IMR-90 (cell line): ENCODE results near the gene UNC13A. TPM values are rescaled to one million over a fixed set of nuclear protein-coding genes. Genes with fewer than 3 reads are reported as not detected.

Experiments
- ATAC-seq: fragments of 200-7000 bp; cut with Tn5 transposase; 2 replicates; pipeline ENCODE4 v1.9.1; 2020; ENCODE audit warnings: low read depth, mild to moderate bottlenecking, moderate library complexity
- BruUV-seq: library from RNA; stranded (reverse); fragments of 400-500 nt; replicated peaks from 2 replicates; lab custom pipeline; 2021; lab: Mats Ljungman, UMichigan
- CTCF ChIA-PET: fragments of 300-600 bp; formaldehyde crosslinking; extraction: SDS; loops from one replicate; lab custom pipeline; 2021; ENCODE audit warnings: antibody characterized with exemption; lab: Yijun Ruan, JAX
- POLR2A ChIA-PET: fragments of 300-600 bp; sonication (Branson Sonifier 250); formaldehyde crosslinking; loops from one replicate; lab custom pipeline; 2022; ENCODE audit warnings: antibody characterized with exemption; ENCODE audit not compliant: unreplicated experiment; lab: Charles Lee
- DNase-seq: peaks from one replicate; pipeline ENCODE4 v3.0.0; 2013
- H2AFZ ChIP-seq: replicated peaks from 2 replicates; pipeline ENCODE3; 2013; ENCODE audit warnings: low read length, mild to moderate bottlenecking; ENCODE audit not compliant: poor library complexity
- H2AK5ac ChIP-seq: 2 replicates; pipeline ENCODE4 v1.6.1; 2013; ENCODE audit warnings: low read depth, low read length, inconsistent platforms
- H2AK9ac ChIP-seq: replicated peaks from 2 replicates; pipeline ENCODE3; 2013; ENCODE audit warnings: mild to moderate bottlenecking, low read depth, low read length, moderate library complexity; ENCODE audit not compliant: poor library complexity
- H2BK120ac ChIP-seq: 2 replicates; pipeline ENCODE4 v1.6.1; 2013; ENCODE audit warnings: low read depth, low read length, inconsistent platforms
- H2BK15ac ChIP-seq: 3 replicates; pipeline ENCODE4 v1.6.1; 2013; ENCODE audit warnings: low read depth, low read length, inconsistent platforms
- H2BK20ac ChIP-seq: 2 replicates; pipeline ENCODE4 v1.6.1; 2013; ENCODE audit warnings: low read depth, mild to moderate bottlenecking, inconsistent platforms, low read length, moderate library complexity
- H2BK5ac ChIP-seq: 2 replicates; pipeline ENCODE4 v1.6.1; 2013; ENCODE audit warnings: mild to moderate bottlenecking, low read depth, low read length, inconsistent platforms; ENCODE audit not compliant: poor library complexity, severe bottlenecking
- H3K14ac ChIP-seq: replicated peaks from 2 replicates; pipeline ENCODE4 v1.6.1; 2013; ENCODE audit warnings: low read depth, low read length, inconsistent platforms
- H3K18ac ChIP-seq: 2 replicates; pipeline ENCODE4 v1.6.1; 2013; ENCODE audit warnings: low read depth, low read length, control low read depth
- H3K23ac ChIP-seq: 2 replicates; pipeline ENCODE4 v1.6.1; 2013; ENCODE audit warnings: low read depth, low read length, inconsistent platforms
- H3K27ac ChIP-seq: 2 replicates; pipeline ENCODE4 v1.5.1; 2013; ENCODE audit warnings: mild to moderate bottlenecking, control low read depth, low read length; ENCODE audit not compliant: insufficient read depth
- H3K27me3 ChIP-seq: 2 replicates; pipeline ENCODE4 v1.6.1; 2013; ENCODE audit warnings: low read length; ENCODE audit not compliant: control insufficient read depth, insufficient read depth
- H3K36me3 ChIP-seq: 2 replicates; pipeline ENCODE4 v1.6.1; 2013; ENCODE audit warnings: low read length, mixed read lengths; ENCODE audit not compliant: control insufficient read depth, insufficient read depth
- H3K4ac ChIP-seq: 2 replicates; pipeline ENCODE4 v1.6.1; 2013; ENCODE audit warnings: low read depth, low read length, inconsistent platforms
- H3K4me1 ChIP-seq: 2 replicates; pipeline ENCODE4 v1.6.1; 2013; ENCODE audit warnings: low read length, mixed read lengths; ENCODE audit not compliant: control insufficient read depth, insufficient read depth
- H3K4me2 ChIP-seq: 2 replicates; pipeline ENCODE4 v1.6.1; 2013; ENCODE audit warnings: low read depth, mild to moderate bottlenecking, control low read depth, low read length, moderate library complexity
- H3K4me3 ChIP-seq: 2 replicates; pipeline ENCODE4 v1.5.1; 2013; ENCODE audit warnings: low read depth, mild to moderate bottlenecking, control low read depth, low read length, moderate library complexity; ENCODE audit not compliant: insufficient read depth
- H3K56ac ChIP-seq: 2 replicates; pipeline ENCODE4 v1.6.1; 2013; ENCODE audit warnings: low read length, inconsistent platforms; ENCODE audit not compliant: insufficient read depth; ENCODE audit errors: extremely low read depth
- H3K79me1 ChIP-seq, 2 experiments: 2 replicates each; pipeline ENCODE4 v1.6.1; 2013; ENCODE audit warnings: low read length in 2 of 2, inconsistent platforms in 1 of 2, low read depth in 1 of 2
- H3K9ac ChIP-seq: 2 replicates; pipeline ENCODE4 v1.6.1; 2013; ENCODE audit warnings: low read depth, low read length, control low read depth
- H3K9me1 ChIP-seq: 2 replicates; pipeline ENCODE4 v1.6.1; 2013; ENCODE audit warnings: low read length, inconsistent platforms; ENCODE audit not compliant: insufficient read depth
- H3K9me3 ChIP-seq: 2 replicates; pipeline ENCODE4 v1.6.1; 2013; ENCODE audit warnings: low read length; ENCODE audit not compliant: control insufficient read depth, insufficient read depth
- H4K20me1 ChIP-seq: 2 replicates; pipeline ENCODE4 v1.6.1; 2013; ENCODE audit warnings: low read length, inconsistent platforms; ENCODE audit not compliant: insufficient read depth
- H4K5ac ChIP-seq: 2 replicates; pipeline ENCODE4 v1.6.1; 2013; ENCODE audit warnings: mild to moderate bottlenecking, low read depth, low read length, control low read depth
- H4K8ac ChIP-seq, 2 experiments: 2 replicates each; pipeline ENCODE4 v1.6.1; 2013; ENCODE audit warnings: low read depth in 2 of 2, low read length in 2 of 2, control low read depth in 1 of 2, inconsistent platforms in 1 of 2
- H4K91ac ChIP-seq: 2 replicates; pipeline ENCODE4 v1.6.1; 2013; ENCODE audit warnings: low read depth, low read length, inconsistent platforms; ENCODE audit not compliant: insufficient read depth
- BHLHE40 ChIP-seq: fragments of 150-350 bp; IDR thresholded peaks from 2 replicates; pipeline ENCODE4 v1.6.1; 2016; ENCODE audit warnings: mild to moderate bottlenecking, low read depth, low read length
- CEBPB ChIP-seq: IDR thresholded peaks from 2 replicates; pipeline ENCODE4 v1.6.1; 2012; ENCODE audit warnings: low read depth, low read length, improper control_type of control experiment
- FOS ChIP-seq: fragments of 150-350 bp; IDR thresholded peaks from 2 replicates; pipeline ENCODE4 v1.6.1; 2016; ENCODE audit warnings: low read depth, low read length
- MAFK ChIP-seq: IDR thresholded peaks from 2 replicates; pipeline ENCODE4 v1.6.1; 2012; ENCODE audit warnings: low read depth, low read length, improper control_type of control experiment
- RCOR1 ChIP-seq: IDR thresholded peaks from 2 replicates; pipeline ENCODE4 v1.6.1; 2012; ENCODE audit warnings: mild to moderate bottlenecking, low read length, improper control_type of control experiment; ENCODE audit not compliant: insufficient replicate concordance
- WGBS, 2 experiments: methylation state at CpG; one replicate each; pipeline versions ENCODE4 v1.1.5 to v1.1.7; 2013; ENCODE audit warnings: missing lambda C conversion rate in 2 of 2; ENCODE audit not compliant: insufficient read length in 1 of 2; ENCODE audit errors: extremely low coverage in 2 of 2; 5-methylcytosine and 5-hydroxymethylcytosine counted together
- dilution Hi-C: fragments of 300-500 bp; cut with HindIII; formaldehyde crosslinking; loops from one replicate; pipeline ENCODE4 v1.14.3; 2018; ENCODE audit warnings: low sequenced_read_pairs; ENCODE audit not compliant: unreplicated experiment
- in situ Hi-C: fragments of 300-500 bp; cut with MboI; formaldehyde crosslinking; loops from 3 replicates; pipeline ENCODE4 v1.14.3; 2019; ENCODE audit warnings: low sequenced_read_pairs, inconsistent platforms, mixed read lengths
- intact Hi-C: fragments of 100-400 bp; cut with micrococcal nuclease; formaldehyde crosslinking; loops from 2 replicates; pipeline ENCODE4 v1.10.0; 2022
- polyA plus RNA-seq, 3 experiments: library from polyadenylated mRNA; depleted of rRNA; stranded (reverse); fragments of >200 nt; gene quantifications; 2 replicates each; pipeline ENCODE4 v1.2.3, GENCODE V29; 2012; ENCODE audit warnings: low replicate concordance in 1 of 3
- total RNA-seq: library from RNA; depleted of rRNA; stranded (reverse); fragments of >200 nt; gene quantifications from 2 replicates; pipeline ENCODE4 v1.2.3, GENCODE V29; 2012
- TF ChIP-seq, protein P1 (sequence below): conservative IDR thresholded peaks from 2 replicates; pipeline ENCODE4 v1.5.1; 2012; ENCODE audit warnings: mild to moderate bottlenecking, low read depth, low read length, improper control_type of control experiment

Gene UNC13A
- total and polyA plus RNA-seq, 2 of the 4 experiments (the other 2 are of a cell fraction) = 0.18 to 0.22 TPM

DNA sequence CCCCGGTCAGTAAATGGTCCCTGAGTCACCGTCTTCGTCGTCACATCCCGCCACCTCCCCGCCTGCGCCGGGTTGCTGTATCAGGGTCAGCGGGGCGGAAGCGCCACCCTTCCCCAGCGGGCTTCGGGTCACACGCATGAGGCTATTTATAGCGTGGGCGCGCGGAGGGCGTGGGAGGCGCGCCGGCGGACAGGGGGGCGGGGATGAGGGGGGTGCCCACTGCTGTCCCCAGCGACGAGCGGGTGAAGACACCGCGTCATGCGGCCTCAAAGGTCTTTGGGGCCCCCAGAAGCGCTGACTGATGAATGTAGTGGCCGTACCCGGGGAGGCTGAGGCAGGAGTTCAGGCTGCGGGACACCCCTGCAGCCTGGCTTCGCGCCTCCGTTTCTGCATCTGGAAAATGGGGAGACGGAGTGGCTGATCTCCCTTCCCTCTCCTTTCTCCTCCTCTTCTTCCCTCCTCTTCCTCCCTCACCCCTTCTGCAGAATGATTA lies 7.9 kb downstream of the UNC13A start (continued):
- no peak for TF ChIP-seq MAFK

DNA sequence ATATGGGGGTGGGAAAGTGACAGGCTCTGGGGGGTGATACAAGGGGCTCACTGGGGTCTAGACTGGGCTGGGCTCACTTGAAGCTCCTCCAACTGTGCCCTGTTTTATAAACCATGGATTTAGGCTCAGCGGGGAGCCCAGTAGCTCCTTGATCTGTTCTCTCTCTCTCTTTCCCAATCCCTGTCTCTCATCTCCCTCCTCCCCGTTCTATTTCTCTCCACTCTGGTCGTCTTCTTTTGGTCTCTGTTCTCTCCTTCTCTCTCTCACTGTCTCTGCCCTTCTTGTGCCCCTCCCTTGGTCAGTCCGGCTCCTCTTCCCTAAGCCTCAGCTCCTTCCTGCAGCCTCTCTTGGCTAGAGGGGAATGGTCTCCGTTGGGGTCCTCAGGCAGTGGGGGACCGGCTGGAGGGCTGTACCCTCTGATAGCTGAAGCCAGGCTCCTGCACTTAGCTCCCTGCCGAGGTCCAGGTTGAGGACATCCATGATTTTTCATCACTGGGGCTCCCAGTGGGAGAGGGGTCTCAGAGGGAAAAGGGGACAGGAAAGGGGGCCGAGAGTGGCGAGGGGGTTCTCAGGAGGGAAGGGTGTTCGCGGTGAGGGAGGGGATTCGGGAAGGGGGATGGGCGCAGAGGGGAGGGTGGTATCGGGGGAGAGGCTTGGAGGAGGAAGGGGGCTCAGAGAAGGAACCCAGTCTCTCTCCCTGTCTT lies 8.5 kb downstream of the UNC13A start:
- H2AK5ac ChIP-seq = peak overlapping the region; percentile 70; the same call in 1 of the 2 replicates
- H2BK20ac ChIP-seq = peak overlapping the region; percentile 43; the same call in 1 of the 2 replicates
- in situ Hi-C loops (no loop called here), intact Hi-C loops (no loop called here), dilution Hi-C loops (no loop called here)
- peak overlapping the region; percentile 83; the same call in 1 of the 3 replicates for H2BK15ac ChIP-seq
- no peaks in the 10 kb centered on the region for H3K9me3 ChIP-seq
- no peak for ATAC-seq
- peak overlapping the region; percentile 56 for H2BK120ac ChIP-seq
- no peak overlapping the region for H4K5ac ChIP-seq
- peak overlapping the region; percentile 68; the same call in 1 of the 2 replicates for H3K14ac ChIP-seq
- ChIA-PET CTCF (no interaction called here), POLR2A (no interaction called here)
- H3K4ac ChIP-seq = peak overlapping the region; percentile 81; the same call in 1 of the 2 replicates
- H2AK9ac ChIP-seq = no peak overlapping the region
- H4K91ac ChIP-seq = no peak overlapping the region
- H2AFZ ChIP-seq = peak overlapping the region; percentile 81
- H3K9ac ChIP-seq = no peak overlapping the region
- no peak overlapping the region for H3K56ac ChIP-seq
- WGBS, 2 experiments = 13% methylated on average over 8 of the region's 14 CpGs; no CpG with 5 or more reads in 1 of the 2 experiments
- DNase-seq = no peak
- no peak overlapping the region for H3K4me3 ChIP-seq
- H3K4me1 ChIP-seq = peaks cover 5% of the 10 kb centered on the region
- BruUV-seq = no TSS peak
- H3K27ac ChIP-seq = no peak overlapping the region
- no peak overlapping the region for H3K18ac ChIP-seq
- H3K23ac ChIP-seq = peak overlapping the region; percentile 49; the same call in 1 of the 2 replicates
- H3K79me1 ChIP-seq = no peaks in the 10 kb centered on the region
- H4K20me1 ChIP-seq = peaks cover 4% of the 10 kb centered on the region
- H3K4me2 ChIP-seq = peak overlapping the region; percentile 43
- H3K36me3 ChIP-seq = no peaks in the 10 kb centered on the region
- H3K9me1 ChIP-seq = peaks cover 8% of the 10 kb centered on the region
- TF ChIP-seq CEBPB = peak; percentile 13; the same call in 1 of the 2 replicates
- no peak for TF ChIP-seq BHLHE40
- TF ChIP-seq, protein P1, sequence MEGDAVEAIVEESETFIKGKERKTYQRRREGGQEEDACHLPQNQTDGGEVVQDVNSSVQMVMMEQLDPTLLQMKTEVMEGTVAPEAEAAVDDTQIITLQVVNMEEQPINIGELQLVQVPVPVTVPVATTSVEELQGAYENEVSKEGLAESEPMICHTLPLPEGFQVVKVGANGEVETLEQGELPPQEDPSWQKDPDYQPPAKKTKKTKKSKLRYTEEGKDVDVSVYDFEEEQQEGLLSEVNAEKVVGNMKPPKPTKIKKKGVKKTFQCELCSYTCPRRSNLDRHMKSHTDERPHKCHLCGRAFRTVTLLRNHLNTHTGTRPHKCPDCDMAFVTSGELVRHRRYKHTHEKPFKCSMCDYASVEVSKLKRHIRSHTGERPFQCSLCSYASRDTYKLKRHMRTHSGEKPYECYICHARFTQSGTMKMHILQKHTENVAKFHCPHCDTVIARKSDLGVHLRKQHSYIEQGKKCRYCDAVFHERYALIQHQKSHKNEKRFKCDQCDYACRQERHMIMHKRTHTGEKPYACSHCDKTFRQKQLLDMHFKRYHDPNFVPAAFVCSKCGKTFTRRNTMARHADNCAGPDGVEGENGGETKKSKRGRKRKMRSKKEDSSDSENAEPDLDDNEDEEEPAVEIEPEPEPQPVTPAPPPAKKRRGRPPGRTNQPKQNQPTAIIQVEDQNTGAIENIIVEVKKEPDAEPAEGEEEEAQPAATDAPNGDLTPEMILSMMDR = no peak
- TF ChIP-seq FOS = no peak
- TF ChIP-seq RCOR1 = no peak
- H3K27me3 ChIP-seq = peaks cover 3% of the 10 kb centered on the region; the same call in 1 of the 2 replicates
- peak overlapping the region in 1 of 2 experiments; percentile 84; a peak in 1 of 4 replicates for H4K8ac ChIP-seq
- H2BK5ac ChIP-seq = no peak overlapping the region
